H9 (cell line): Measurements from ENCODE around the gene MRPL52. TPM values are rescaled to one million over a fixed set of nuclear protein-coding genes. Genes with fewer than 3 reads are reported as not detected.

Experiments used
- DNase-seq: peaks from one replicate; pipeline ENCODE4 v3.0.0-alpha.2; 2017
- H2AFZ ChIP-seq: one replicate; pipeline ENCODE4 v1.6.1; 2013; ENCODE audit warnings: mild to moderate bottlenecking, low read length, control low read depth, moderate library complexity
- H2AK5ac ChIP-seq: 2 replicates; pipeline ENCODE4 v1.6.1; 2013; ENCODE audit warnings: low read length, control low read depth, mixed read lengths; ENCODE audit not compliant: insufficient read length
- H2BK120ac ChIP-seq: one replicate; pipeline ENCODE4 v1.6.1; 2013; ENCODE audit warnings: low read depth, mild to moderate bottlenecking, low read length, control low read depth, inconsistent platforms; ENCODE audit not compliant: poor library complexity, severe bottlenecking
- H2BK12ac ChIP-seq: 2 replicates; pipeline ENCODE4 v1.6.1; 2013; ENCODE audit warnings: low read length, control low read depth, mixed read lengths, low read depth; ENCODE audit not compliant: insufficient read length
- H2BK15ac ChIP-seq: 2 replicates; pipeline ENCODE4 v1.6.1; 2013; ENCODE audit warnings: low read depth, low read length, control low read depth
- H2BK20ac ChIP-seq: one replicate; pipeline ENCODE4 v1.6.1; 2013; ENCODE audit warnings: low read depth, mild to moderate bottlenecking, low read length, control low read depth, inconsistent platforms; ENCODE audit not compliant: poor library complexity, severe bottlenecking
- H2BK5ac ChIP-seq: 2 replicates; pipeline ENCODE4 v1.6.1; 2013; ENCODE audit warnings: low read length, control low read depth, mixed read lengths; ENCODE audit not compliant: insufficient read length
- H3K14ac ChIP-seq: 2 replicates; pipeline ENCODE4 v1.6.1; 2013; ENCODE audit warnings: low read length, control low read depth; ENCODE audit not compliant: insufficient read depth
- H3K18ac ChIP-seq: 2 replicates; pipeline ENCODE4 v1.6.1; 2013; ENCODE audit warnings: low read depth, mild to moderate bottlenecking, mixed read lengths, low read length, control low read depth; ENCODE audit not compliant: insufficient read length
- H3K23ac ChIP-seq: 2 replicates; pipeline ENCODE4 v1.6.1; 2013; ENCODE audit warnings: low read length, control low read depth, mixed read lengths, low read depth; ENCODE audit not compliant: insufficient read length
- H3K23me2 ChIP-seq: 2 replicates; pipeline ENCODE4 v1.6.1; 2013; ENCODE audit warnings: low read depth, mild to moderate bottlenecking, mixed read lengths, low read length, control low read depth; ENCODE audit not compliant: insufficient read length, poor library complexity, severe bottlenecking
- H3K27ac ChIP-seq: 2 replicates; pipeline ENCODE4 v1.5.1; 2013; ENCODE audit warnings: low read length, control low read depth, mixed read lengths, low read depth; ENCODE audit not compliant: insufficient read length
- H3K27me3 ChIP-seq: 2 replicates; pipeline ENCODE4 v1.6.1; 2013; ENCODE audit warnings: low read length, control low read depth, inconsistent platforms; ENCODE audit not compliant: insufficient read depth
- H3K4ac ChIP-seq: 2 replicates; pipeline ENCODE4 v1.6.1; 2013; ENCODE audit warnings: low read depth, mild to moderate bottlenecking, control low read depth, inconsistent platforms, low read length, moderate library complexity
- H3K4me1 ChIP-seq: 2 replicates; pipeline ENCODE4 v1.6.1; 2013; ENCODE audit warnings: low read length, control low read depth, inconsistent platforms; ENCODE audit not compliant: insufficient read depth
- H3K4me2 ChIP-seq: 2 replicates; pipeline ENCODE4 v1.6.1; 2013; ENCODE audit warnings: low read length, control low read depth, mixed read lengths; ENCODE audit not compliant: insufficient read length, insufficient read depth
- H3K56ac ChIP-seq: 2 replicates; pipeline ENCODE4 v1.6.1; 2013; ENCODE audit warnings: low read depth, mild to moderate bottlenecking, mixed read lengths, low read length, control low read depth; ENCODE audit not compliant: insufficient read length
- H3K79me1 ChIP-seq: 2 replicates; pipeline ENCODE4 v1.6.1; 2013; ENCODE audit warnings: low read depth, mild to moderate bottlenecking, moderate library complexity, low read length, control low read depth, inconsistent platforms; ENCODE audit not compliant: insufficient read depth, poor library complexity, severe bottlenecking
- H3K79me2 ChIP-seq: 2 replicates; pipeline ENCODE4 v1.6.1; 2013; ENCODE audit warnings: low read length, control low read depth, inconsistent platforms; ENCODE audit not compliant: insufficient read depth
- H3K9ac ChIP-seq: 2 replicates; pipeline ENCODE4 v1.6.1; 2013; ENCODE audit warnings: low read length, control low read depth, mixed read lengths; ENCODE audit not compliant: insufficient read length; ENCODE audit errors: extremely low read depth
- H3K9me3 ChIP-seq: one replicate; pipeline ENCODE4 v1.6.1; 2013; ENCODE audit warnings: low read depth, low read length, inconsistent platforms; ENCODE audit not compliant: control insufficient read depth
- H3T11ph ChIP-seq: one replicate; pipeline ENCODE4 v1.6.1; 2013; ENCODE audit warnings: mild to moderate bottlenecking, low read length, control low read depth, inconsistent platforms
- H4K20me1 ChIP-seq: one replicate; pipeline ENCODE4 v1.6.1; 2013; ENCODE audit not compliant: control insufficient read depth, insufficient read length, insufficient read depth
- H4K5ac ChIP-seq: 2 replicates; pipeline ENCODE4 v1.6.1; 2013; ENCODE audit warnings: low read depth, mild to moderate bottlenecking, mixed read lengths, low read length, control low read depth; ENCODE audit not compliant: insufficient read length
- H4K8ac ChIP-seq: replicated peaks from 2 replicates; pipeline ENCODE4 v1.6.1; 2013; ENCODE audit warnings: low read length, control low read depth, mixed read lengths, low read depth; ENCODE audit not compliant: insufficient read length
- H4K91ac ChIP-seq: 2 replicates; pipeline ENCODE4 v1.6.1; 2013; ENCODE audit warnings: low read depth, mild to moderate bottlenecking, moderate library complexity, mixed read lengths, low read length, control low read depth; ENCODE audit not compliant: insufficient read length
- H3K27ac Mint-ChIP-seq, 3 experiments: 2 replicates in 2 of 3; 3 replicates in 1 of 3; pipeline ENCODE4 v1.8.0; 2020 to 2021; ENCODE audit warnings: mixed read lengths in 3 of 3, mild to moderate bottlenecking in 1 of 3, moderate library complexity in 1 of 3
- H3K27me3 Mint-ChIP-seq: 2 replicates; pipeline ENCODE4 v1.8.0; 2021; ENCODE audit warnings: low read depth, mild to moderate bottlenecking, moderate library complexity, mixed read lengths
- H3K36me3 Mint-ChIP-seq, 3 experiments: 2 replicates in 2 of 3; 3 replicates in 1 of 3; pipeline ENCODE4 v1.8.0; 2020 to 2021; ENCODE audit warnings: low read depth in 3 of 3, mixed read lengths in 3 of 3; ENCODE audit not compliant: insufficient read depth in 1 of 3
- H3K4me1 Mint-ChIP-seq, 2 experiments: 2 replicates each; pipeline ENCODE4 v1.8.0; 2020; ENCODE audit warnings: mixed read lengths in 2 of 2
- H3K4me3 Mint-ChIP-seq, 2 experiments: 2 replicates in 1 of 2; 3 replicates in 1 of 2; pipeline ENCODE4 v1.8.0; 2020 to 2021; ENCODE audit warnings: mild to moderate bottlenecking in 2 of 2, mixed read lengths in 2 of 2, moderate library complexity in 1 of 2
- H3K9me3 Mint-ChIP-seq, 2 experiments: 2 replicates in 1 of 2; 3 replicates in 1 of 2; pipeline ENCODE4 v1.8.0; 2020; ENCODE audit warnings: mild to moderate bottlenecking in 2 of 2, mixed read lengths in 2 of 2, moderate library complexity in 1 of 2
- CTCF ChIP-seq: fragments of 200-600 bp; sonication (generic); conservative IDR thresholded peaks from 3 replicates; pipeline ENCODE4 v1.8.0; 2021; ENCODE audit warnings: antibody characterized with exemption, mild to moderate bottlenecking
- WGBS: extraction: QIAGEN DNeasy Blood & Tissue Kit; methylation state at CpG from one replicate; pipeline ENCODE4 v1.1.7; 2013; ENCODE audit warnings: missing lambda C conversion rate, low lambda C conversion rate, mixed read lengths; ENCODE audit not compliant: insufficient read length; ENCODE audit errors: extremely low coverage; 5-methylcytosine and 5-hydroxymethylcytosine counted together
- total RNA-seq: library from RNA; stranded (reverse); gene quantifications from 2 replicates; pipeline ENCODE4 v1.2.1, GENCODE V29; 2021

Gene MRPL52
- total RNA-seq, 1 experiment from 2014 or later: 190 TPM

GRCh38 chr14:22839159-22839779 lies 9.6 kb downstream of the MRPL52 start:
- no peak overlapping the region for H2BK12ac ChIP-seq
- H2BK15ac ChIP-seq: no peak overlapping the region
- H4K5ac ChIP-seq: no peak overlapping the region
- Mint-ChIP-seq H3K4me3 (peak overlapping the region; percentile 27 to 99; a peak in 2 of 5 replicates), H3K27me3 (no peaks in the 10 kb centered on the region), H3K27ac (peak overlapping the region; percentile 26 to 57 (median 49); a peak in 4 of 7 replicates), H3K4me1 (peaks cover 34 to 37% of the 10 kb centered on the region in 2 experiments), H3K36me3 (peaks cover 14 to 45% (median 33%) of the 10 kb centered on the region in 3 experiments; a peak in 6 of 7 replicates), H3K9me3 (no peaks in the 10 kb centered on the region)
- H4K8ac ChIP-seq: no peak overlapping the region
- H2BK20ac ChIP-seq: no peak overlapping the region
- no peak overlapping the region for H3K56ac ChIP-seq
- H3K14ac ChIP-seq: no peak overlapping the region
- WGBS: no CpG with 5 or more reads among the region's 6 CpGs
- no peaks in the 10 kb centered on the region for H3K9me3 ChIP-seq
- H3K23ac ChIP-seq: no peak overlapping the region
- no peak overlapping the region for H4K91ac ChIP-seq
- no peak overlapping the region for H2BK5ac ChIP-seq
- TF ChIP-seq CTCF: no peak
- H3K4me1 ChIP-seq: peaks cover 9% of the 10 kb centered on the region; the same call in 1 of the 2 replicates
- no peak overlapping the region for H2AFZ ChIP-seq
- no peaks in the 10 kb centered on the region for H3K79me1 ChIP-seq
- H3K9ac ChIP-seq: no peak overlapping the region
- H3K27ac ChIP-seq: no peak overlapping the region
- H2BK120ac ChIP-seq: no peak overlapping the region
- H3K18ac ChIP-seq: no peak overlapping the region
- no peak overlapping the region for H2AK5ac ChIP-seq
- DNase-seq: no peak
- H3T11ph ChIP-seq: no peak overlapping the region
- H3K23me2 ChIP-seq: peaks cover 14% of the 10 kb centered on the region
- no peak overlapping the region for H3K4ac ChIP-seq
- H3K4me2 ChIP-seq: no peak overlapping the region
- no peaks in the 10 kb centered on the region; the same call in 1 of the 2 replicates for H3K79me2 ChIP-seq
- no peaks in the 10 kb centered on the region for H3K27me3 ChIP-seq
- no peaks in the 10 kb centered on the region for H4K20me1 ChIP-seq
